ENCODE measurements around the gene KIF3C. TPM values are rescaled to one million over a fixed set of nuclear protein-coding genes. Genes with fewer than 3 reads are reported as not detected.

Gene KIF3C
- total RNA-seq, 1 donor from 2014 or later = 6.0 TPM

Other genes with a start within 250 kb of the KIF3C start
- gene ASXL2, start 104.0 kb downstream of the KIF3C start, total RNA-seq = 39.3 TPM
- 113 TPM for gene RAB10, start 51.6 kb upstream of the KIF3C start, total RNA-seq
- gene GAREM2, start 190.6 kb upstream of the KIF3C start, total RNA-seq = 2.0 TPM